ENCODE measurements around the gene IL7R.
"Not testable (repeated sequence)": the region's sequence is repeated elsewhere in the genome, so short reads cannot be mapped to it uniquely, and the experiment has no call there.

IL7R gene

GRCh38 chr5:35876922-35877321 is 20.2 kb downstream of the IL7R start:
- DNase-seq (ENCODE audit: low read depth), result peak; percentile 26

- no peak for DNase-seq (ENCODE audit: low read depth)
Observed at GRCh38 chr5:35877655-35878054, 21.0 kb downstream of the IL7R start.

- DNase-seq (ENCODE audit: low read depth), result no peak
Observed at GRCh38 chr5:35878079-35878478, 21.4 kb downstream of the IL7R start.

GRCh38 chr5:35879096-35879495 is 22.4 kb downstream of the IL7R start:
- no peak for DNase-seq (ENCODE audit: low read depth)

GRCh38 chr5:35879649-35880048 is 23.0 kb downstream of the IL7R start:
- no peak for DNase-seq (ENCODE audit: low read depth)

- DNase-seq (ENCODE audit: low read depth), result no peak
Observed at GRCh38 chr5:35880156-35880555, 23.5 kb downstream of the IL7R start.

- DNase-seq (ENCODE audit: low read depth), result no peak
Observed at GRCh38 chr5:35881758-35882157, 25.1 kb downstream of the IL7R start.

GRCh38 chr5:35884191-35884769 is 27.6 kb downstream of the IL7R start:
- DNase-seq (ENCODE audit: low read depth), result peak; percentile 75

- no peak for DNase-seq (ENCODE audit: low read depth)
Observed at GRCh38 chr5:35884773-35885172, 28.1 kb downstream of the IL7R start.

GRCh38 chr5:35886381-35886780 is 29.7 kb downstream of the IL7R start:
- no peak for DNase-seq (ENCODE audit: low read depth)

GRCh38 chr5:35887321-35888100 is 30.8 kb downstream of the IL7R start:
- DNase-seq (ENCODE audit: low read depth), result no peak

GRCh38 chr5:35890021-35891020 is 33.6 kb downstream of the IL7R start:
- peak; percentile 60 for DNase-seq (ENCODE audit: low read depth)

- DNase-seq (ENCODE audit: low read depth), result not testable (repeated sequence)
Observed at GRCh38 chr5:35892799-35893198, 36.1 kb downstream of the IL7R start.

GRCh38 chr5:35894131-35894530 is 37.4 kb downstream of the IL7R start:
- no peak for DNase-seq (ENCODE audit: low read depth)

- no peak for DNase-seq (ENCODE audit: low read depth)
Observed at GRCh38 chr5:35898952-35899660, 42.4 kb downstream of the IL7R start.

- no peak for DNase-seq (ENCODE audit: low read depth)
Observed at GRCh38 chr5:35899800-35900199, 43.1 kb downstream of the IL7R start.

GRCh38 chr5:35900972-35901695 is 44.4 kb downstream of the IL7R start:
- DNase-seq (ENCODE audit: low read depth), result no peak

- DNase-seq (ENCODE audit: low read depth), result no peak
Observed at GRCh38 chr5:35902046-35902672, 45.5 kb downstream of the IL7R start.

GRCh38 chr5:35903631-35904203 is 47.0 kb downstream of the IL7R start:
- no peak for DNase-seq (ENCODE audit: low read depth)

- no peak for DNase-seq (ENCODE audit: low read depth)
Observed at GRCh38 chr5:35904443-35905132, 47.9 kb downstream of the IL7R start.
